ENCODE data around the gene HRC.
"Not testable (repeated sequence)": the region's sequence is repeated elsewhere in the genome, so short reads cannot be mapped to it uniquely, and the experiment has no call there.

The HRC gene, protein sequence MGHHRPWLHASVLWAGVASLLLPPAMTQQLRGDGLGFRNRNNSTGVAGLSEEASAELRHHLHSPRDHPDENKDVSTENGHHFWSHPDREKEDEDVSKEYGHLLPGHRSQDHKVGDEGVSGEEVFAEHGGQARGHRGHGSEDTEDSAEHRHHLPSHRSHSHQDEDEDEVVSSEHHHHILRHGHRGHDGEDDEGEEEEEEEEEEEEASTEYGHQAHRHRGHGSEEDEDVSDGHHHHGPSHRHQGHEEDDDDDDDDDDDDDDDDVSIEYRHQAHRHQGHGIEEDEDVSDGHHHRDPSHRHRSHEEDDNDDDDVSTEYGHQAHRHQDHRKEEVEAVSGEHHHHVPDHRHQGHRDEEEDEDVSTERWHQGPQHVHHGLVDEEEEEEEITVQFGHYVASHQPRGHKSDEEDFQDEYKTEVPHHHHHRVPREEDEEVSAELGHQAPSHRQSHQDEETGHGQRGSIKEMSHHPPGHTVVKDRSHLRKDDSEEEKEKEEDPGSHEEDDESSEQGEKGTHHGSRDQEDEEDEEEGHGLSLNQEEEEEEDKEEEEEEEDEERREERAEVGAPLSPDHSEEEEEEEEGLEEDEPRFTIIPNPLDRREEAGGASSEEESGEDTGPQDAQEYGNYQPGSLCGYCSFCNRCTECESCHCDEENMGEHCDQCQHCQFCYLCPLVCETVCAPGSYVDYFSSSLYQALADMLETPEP

DNA sequence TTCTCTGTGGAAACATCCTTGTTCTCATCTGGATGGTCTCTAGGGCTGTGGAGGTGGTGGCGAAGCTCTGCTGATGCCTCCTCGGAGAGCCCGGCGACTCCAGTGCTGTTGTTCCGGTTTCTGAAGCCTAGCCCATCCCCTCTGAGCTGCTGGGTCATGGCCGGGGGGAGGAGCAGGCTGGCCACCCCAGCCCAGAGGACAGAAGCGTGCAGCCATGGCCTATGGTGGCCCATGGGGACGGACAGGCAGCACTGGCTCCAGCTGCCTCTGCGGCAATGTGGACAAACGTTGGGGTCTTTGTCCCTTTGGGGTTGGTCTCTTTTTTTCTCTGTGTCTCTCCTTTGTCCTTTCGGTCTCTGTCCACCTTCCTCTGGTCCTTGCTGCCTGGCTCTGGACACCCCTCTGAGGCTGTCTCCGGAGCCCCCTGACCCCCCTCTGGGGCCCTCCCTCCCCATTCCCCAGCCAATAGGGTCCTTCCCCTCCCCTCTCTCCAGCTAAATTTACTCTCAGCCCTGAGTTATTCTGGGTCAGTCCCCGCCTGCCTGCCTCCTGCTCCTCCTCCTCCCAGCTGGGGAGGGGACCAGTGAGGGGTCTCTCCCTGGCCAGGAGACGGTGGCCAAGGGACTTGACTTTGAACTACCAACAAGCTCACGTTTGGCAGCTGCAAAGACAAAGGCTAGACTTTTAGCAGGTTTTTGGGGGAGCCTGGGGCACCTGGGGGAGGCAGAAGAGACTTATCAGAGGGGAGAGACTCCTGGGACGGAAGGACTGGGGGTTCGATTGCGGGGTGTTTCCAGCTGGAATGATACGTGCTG lies at the start of gene HRC:
HRC (minus strand) TSS at position 392 of the 815 bp plus-strand sequence; CDS start at position 233, 159 bp downstream.
- no peak for DNase-seq (ENCODE audit: low read depth in 1 of 2, low spot score in 1 of 2)

DNA sequence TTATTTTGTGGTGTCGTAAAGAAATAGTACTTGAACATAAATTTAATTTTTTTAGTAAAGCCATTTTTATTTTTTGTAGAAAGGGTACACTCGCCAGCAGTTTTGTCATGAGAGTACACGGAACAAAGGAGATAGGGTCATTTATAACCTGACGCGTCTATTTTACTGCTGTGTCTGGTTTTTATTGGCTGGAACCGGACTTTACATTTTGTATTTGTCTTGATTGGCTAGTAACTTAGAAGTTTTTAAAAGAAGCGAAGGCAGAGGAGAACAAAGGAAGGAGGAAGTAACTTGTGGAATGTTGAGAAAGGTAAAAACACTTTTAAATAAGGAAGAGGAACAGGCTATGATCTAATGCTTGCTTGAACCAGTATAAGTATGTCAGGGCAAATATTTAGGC lies 45.8 kb upstream of the HRC start:
- DNase-seq (ENCODE audit: low read depth in 1 of 2, low spot score in 1 of 2): no peak

GRCh38 chr19:49200238-49200862 lies 45.2 kb upstream of the HRC start:
- DNase-seq (ENCODE audit: low read depth in 1 of 2, low spot score in 1 of 2): no peak

DNA sequence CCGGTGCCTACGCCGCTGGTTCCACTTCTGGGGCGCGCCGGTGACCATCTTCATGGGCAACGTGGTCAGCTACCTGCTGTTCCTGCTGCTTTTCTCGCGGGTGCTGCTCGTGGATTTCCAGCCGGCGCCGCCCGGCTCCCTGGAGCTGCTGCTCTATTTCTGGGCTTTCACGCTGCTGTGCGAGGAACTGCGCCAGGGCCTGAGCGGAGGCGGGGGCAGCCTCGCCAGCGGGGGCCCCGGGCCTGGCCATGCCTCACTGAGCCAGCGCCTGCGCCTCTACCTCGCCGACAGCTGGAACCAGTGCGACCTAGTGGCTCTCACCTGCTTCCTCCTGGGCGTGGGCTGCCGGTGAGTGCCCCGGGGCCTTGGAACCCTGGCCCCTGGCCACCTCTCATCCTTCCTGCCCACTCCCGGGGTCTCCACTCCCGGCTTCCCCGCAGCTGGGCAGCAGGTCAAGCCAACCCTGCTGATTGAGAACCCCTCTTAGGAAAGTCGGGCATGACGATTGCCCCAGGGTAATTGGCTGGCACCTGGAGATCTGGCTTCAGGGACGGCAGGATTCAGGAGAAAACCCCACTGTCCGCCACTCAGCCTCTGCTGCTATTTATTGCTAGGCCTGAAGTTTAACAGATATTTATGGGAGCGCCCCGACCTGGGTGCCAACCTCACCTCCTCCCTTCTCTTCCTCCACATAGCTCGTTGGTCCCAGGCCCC lies 41.5 kb upstream of the HRC start:
- DNase-seq (ENCODE audit: low read depth in 1 of 2, low spot score in 1 of 2): no peak

DNA sequence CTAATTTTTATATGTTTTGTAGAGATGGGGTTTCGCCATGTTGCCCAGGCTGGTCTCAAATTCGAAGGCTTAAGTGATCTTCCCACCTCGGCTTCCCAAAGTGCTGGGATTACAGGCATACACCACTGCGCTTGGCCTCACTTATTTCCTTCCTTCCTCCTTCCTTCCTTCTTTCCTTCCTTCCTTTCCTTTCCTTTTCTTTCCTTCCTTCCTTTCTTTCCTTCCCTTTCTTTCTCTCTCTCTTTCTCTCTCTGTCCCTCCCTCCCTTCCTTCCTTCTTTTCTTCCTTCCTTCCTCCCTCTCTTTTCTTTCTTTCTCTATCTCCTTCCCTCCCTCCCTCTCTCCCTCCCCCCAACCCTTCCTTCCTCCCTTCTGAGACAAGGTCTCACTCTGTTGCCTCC lies 39.2 kb upstream of the HRC start:
- no peak for DNase-seq (ENCODE audit: low read depth in 1 of 2, low spot score in 1 of 2)

DNA sequence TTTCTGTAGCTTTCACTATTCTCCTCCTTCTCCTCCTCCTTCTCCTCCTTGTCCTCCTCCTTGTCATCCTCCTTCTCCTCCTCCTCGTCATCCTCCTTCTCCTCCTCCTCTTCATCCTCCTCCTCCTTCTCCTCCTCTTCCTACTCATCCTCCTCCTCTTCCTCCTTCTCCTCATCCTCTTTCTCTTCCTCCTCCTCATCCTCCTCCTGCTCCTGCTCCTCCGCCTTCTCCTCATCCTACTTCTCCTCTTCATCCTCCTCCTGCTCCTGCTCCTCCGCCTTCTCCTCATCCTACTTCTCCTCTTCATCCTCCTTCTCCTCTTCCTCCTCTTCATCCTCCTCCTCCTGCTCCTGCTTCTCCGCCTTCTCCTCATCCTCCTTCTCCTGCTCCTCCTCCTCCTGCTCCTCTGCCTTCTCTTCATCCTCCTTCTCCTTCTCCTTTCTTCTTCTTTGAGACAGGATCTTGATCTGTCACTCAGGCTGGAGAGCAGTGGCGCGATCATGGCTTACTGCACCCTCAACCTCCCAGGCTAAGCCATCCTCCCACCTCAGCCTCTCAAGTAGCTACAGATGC lies 38.7 kb upstream of the HRC start:
- DNase-seq (ENCODE audit: low read depth in 1 of 2, low spot score in 1 of 2): no peak

DNA sequence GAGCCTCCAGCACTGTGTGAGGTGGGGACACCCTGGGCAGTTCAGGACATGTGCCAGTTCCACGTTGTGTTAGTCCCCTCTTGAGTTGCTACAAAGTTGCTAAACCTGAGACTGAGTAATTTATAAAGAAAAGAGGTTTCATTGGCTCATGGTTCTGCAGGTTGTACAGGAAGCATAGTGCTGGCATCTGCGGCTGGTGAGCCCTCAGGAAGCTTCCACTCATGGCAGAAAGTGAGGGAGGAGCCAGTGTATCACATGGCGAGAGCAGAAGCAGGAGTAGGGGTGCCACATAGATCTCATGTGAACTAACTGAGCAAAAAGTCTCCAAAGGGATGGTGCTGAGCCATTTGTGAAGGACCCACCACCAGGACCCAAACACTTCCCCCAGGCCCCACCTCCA lies 35.6 kb upstream of the HRC start:
- no peak for DNase-seq (ENCODE audit: low read depth in 1 of 2, low spot score in 1 of 2)

DNA sequence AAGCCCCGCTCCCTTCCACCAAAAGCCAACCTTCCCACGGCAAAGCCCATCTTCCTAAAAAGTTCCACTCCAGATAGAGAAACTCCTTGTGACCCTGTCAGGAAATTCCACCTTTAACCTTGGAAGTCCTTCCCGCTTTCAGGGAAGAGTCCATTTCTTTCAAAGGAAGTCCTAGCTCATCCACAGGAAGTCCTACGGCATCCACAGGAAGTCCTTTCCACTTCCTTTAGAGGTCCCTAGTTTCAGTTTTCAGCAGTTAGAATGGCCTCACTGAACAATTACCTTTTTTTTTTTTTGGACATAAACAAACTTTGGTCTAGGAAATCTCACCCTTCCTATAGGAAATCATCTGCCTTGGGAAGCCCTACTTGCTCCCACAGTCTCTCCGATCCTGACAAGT lies 34.1 kb upstream of the HRC start:
- no peak for DNase-seq (ENCODE audit: low read depth in 1 of 2, low spot score in 1 of 2)

DNA sequence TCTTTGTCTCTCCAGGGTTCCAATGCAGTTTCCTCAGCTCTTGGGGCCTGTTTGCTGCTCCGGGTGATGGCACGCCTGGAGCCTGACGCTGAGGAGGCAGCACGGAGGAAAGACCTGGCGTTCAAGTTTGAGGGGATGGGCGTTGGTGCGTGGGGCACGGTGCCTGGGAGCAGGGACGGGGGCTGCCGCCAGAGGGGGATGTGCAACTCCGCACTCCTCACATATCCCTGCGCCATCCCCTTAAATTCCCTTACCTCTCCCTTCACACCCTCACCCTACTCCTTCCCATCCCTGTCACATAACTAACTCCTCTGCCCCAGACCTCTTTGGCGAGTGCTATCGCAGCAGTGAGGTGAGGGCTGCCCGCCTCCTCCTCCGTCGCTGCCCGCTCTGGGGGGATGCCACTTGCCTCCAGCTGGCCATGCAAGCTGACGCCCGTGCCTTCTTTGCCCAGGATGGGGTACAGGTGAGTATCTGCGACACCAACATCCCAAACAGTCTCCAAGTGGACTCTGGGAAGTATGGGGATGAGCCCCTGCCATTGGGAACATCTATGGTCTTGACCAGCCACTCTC lies 33.5 kb upstream of the HRC start:
- DNase-seq (ENCODE audit: low read depth in 1 of 2, low spot score in 1 of 2): no peak

- DNase-seq (ENCODE audit: low read depth in 1 of 2, low spot score in 1 of 2): no peak
These were observed 30.9 kb upstream of the HRC start for GRCh38 chr19:49186108-49186507.

- DNase-seq (ENCODE audit: low read depth in 1 of 2, low spot score in 1 of 2): no peak
These were observed 27.7 kb upstream of the HRC start for GRCh38 chr19:49182848-49183375.

- DNase-seq (ENCODE audit: low read depth in 1 of 2, low spot score in 1 of 2): not testable (repeated sequence)
These were observed 27.0 kb upstream of the HRC start for GRCh38 chr19:49182010-49182847.

DNA sequence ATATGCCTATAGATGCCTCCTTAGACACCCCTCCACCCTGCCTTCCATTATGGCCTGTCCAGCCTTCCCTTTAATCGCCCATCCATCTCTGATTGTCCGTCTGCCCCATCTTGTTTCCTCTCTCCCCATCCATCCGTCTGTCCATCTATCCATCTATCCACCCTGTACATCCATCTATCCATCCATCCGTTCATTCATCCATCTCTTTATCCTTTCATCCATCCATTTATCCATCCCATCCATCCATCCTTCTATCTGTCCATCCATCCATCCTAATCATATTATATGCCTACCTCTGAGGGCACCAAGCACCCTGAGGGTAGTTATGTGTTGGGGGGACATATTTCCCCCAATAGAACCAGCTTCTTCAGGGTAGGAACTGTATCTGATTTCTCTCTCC lies 25.5 kb upstream of the HRC start:
- no peak for DNase-seq (ENCODE audit: low read depth in 1 of 2, low spot score in 1 of 2)

- no peak for DNase-seq (ENCODE audit: low read depth in 1 of 2, low spot score in 1 of 2)
These were observed 18.0 kb upstream of the HRC start for GRCh38 chr19:49173198-49173597.

- no peak for DNase-seq (ENCODE audit: low read depth in 1 of 2, low spot score in 1 of 2)
These were observed 13.2 kb upstream of the HRC start for GRCh38 chr19:49168421-49168820.

DNA sequence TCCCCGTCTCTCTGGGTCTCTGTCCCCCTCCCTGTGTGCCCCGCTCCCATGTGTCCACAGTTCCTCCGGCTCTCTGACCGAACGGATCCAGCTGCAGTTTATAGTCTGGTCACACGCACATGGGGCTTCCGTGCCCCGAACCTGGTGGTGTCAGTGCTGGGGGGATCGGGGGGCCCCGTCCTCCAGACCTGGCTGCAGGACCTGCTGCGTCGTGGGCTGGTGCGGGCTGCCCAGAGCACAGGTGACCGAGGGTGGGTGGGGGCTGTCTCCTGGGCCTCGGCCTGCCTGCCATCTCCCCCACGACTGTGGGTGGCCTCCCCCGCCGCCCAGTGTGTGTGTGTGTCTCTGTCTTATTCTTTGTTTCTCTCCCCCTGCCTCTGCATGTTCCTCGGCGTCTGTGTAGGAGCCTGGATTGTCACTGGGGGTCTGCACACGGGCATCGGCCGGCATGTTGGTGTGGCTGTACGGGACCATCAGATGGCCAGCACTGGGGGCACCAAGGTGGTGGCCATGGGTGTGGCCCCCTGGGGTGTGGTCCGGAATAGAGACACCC lies 12.7 kb upstream of the HRC start:
- no peak for DNase-seq (ENCODE audit: low read depth in 1 of 2, low spot score in 1 of 2)

GRCh38 chr19:49165865-49166301 lies 10.7 kb upstream of the HRC start:
- DNase-seq (ENCODE audit: low read depth in 1 of 2, low spot score in 1 of 2): no peak

GRCh38 chr19:49165111-49165750 lies 10.0 kb upstream of the HRC start:
- no peak for DNase-seq (ENCODE audit: low read depth in 1 of 2, low spot score in 1 of 2)

Data from activated CD4-positive, alpha-beta T cell treated with anti-CD3 and anti-CD28 coated beads, Interleukin-2, amount 50 U/mL, for 24 hours (primary cell).